HepG2 (cell line): ENCODE data around the gene CTF1. TPM values are rescaled to one million over a fixed set of nuclear protein-coding genes. Genes with fewer than 3 reads are reported as not detected.

Experiments
- ARID3A ChIP-seq: IDR thresholded peaks from 2 replicates; pipeline ENCODE4 v1.6.1; 2012; ENCODE audit warnings: low read depth, low read length, improper control_type of control experiment
- ATF7-NPFF ChIP-seq: sonication (generic); formaldehyde crosslinking; IDR thresholded peaks from 2 replicates; pipeline ENCODE4 v1.8.1; 2023; ENCODE audit warnings: mild to moderate bottlenecking, low read depth, missing genetic modification reagents, moderate library complexity
- HMG20A ChIP-seq: IDR thresholded peaks from 2 replicates; pipeline ENCODE4 v1.6.1; 2016; ENCODE audit warnings: borderline replicate concordance
- NAIF1 ChIP-seq: sonication (generic); formaldehyde crosslinking; IDR thresholded peaks from 2 replicates; pipeline ENCODE4 v1.5.0; 2020; ENCODE audit warnings: mild to moderate bottlenecking, missing genetic modification reagents, borderline replicate concordance
- RBFOX2 ChIP-seq: fragments of 200-400 bp; formaldehyde crosslinking; IDR thresholded peaks from 2 replicates; pipeline ENCODE4 v1.6.1; 2017; ENCODE audit warnings: low read depth, mild to moderate bottlenecking, low read length
- REST ChIP-seq, 2 experiments: IDR thresholded peaks; 2 replicates each; pipeline ENCODE4 v1.6.1; 2011 to 2012; ENCODE audit warnings: low read length in 2 of 2, borderline replicate concordance in 1 of 2, low read depth in 1 of 2, mild to moderate bottlenecking in 1 of 2, moderate library complexity in 1 of 2
- SNAPC5 ChIP-seq: sonication (generic); formaldehyde crosslinking; IDR thresholded peaks from 2 replicates; pipeline ENCODE4 v1.8.1; 2023; ENCODE audit warnings: mild to moderate bottlenecking, missing genetic modification reagents, borderline replicate concordance
- THAP8 ChIP-seq: sonication (generic); formaldehyde crosslinking; IDR thresholded peaks from 2 replicates; pipeline ENCODE4 v1.5.1; 2020; ENCODE audit warnings: missing genetic modification reagents, mild to moderate bottlenecking, borderline replicate concordance
- XRCC5 ChIP-seq: fragments of 200-400 bp; formaldehyde crosslinking; optimal IDR thresholded peaks from 2 replicates; pipeline ENCODE3; 2017; ENCODE audit warnings: mild to moderate bottlenecking, low read length
- ZKSCAN8 ChIP-seq: IDR thresholded peaks from 2 replicates; pipeline ENCODE4 v1.6.1; 2016; ENCODE audit warnings: borderline replicate concordance, missing genetic modification reagents, missing compliant biosample characterization
- ZNF10 ChIP-seq: sonication (generic); formaldehyde crosslinking; IDR thresholded peaks from 2 replicates; pipeline ENCODE4 v1.4.0; 2020; ENCODE audit warnings: mild to moderate bottlenecking, low read depth, missing genetic modification reagents, borderline replicate concordance
- ZNF260 ChIP-seq: sonication (generic); formaldehyde crosslinking; IDR thresholded peaks from 2 replicates; pipeline ENCODE4 v1.4.0; 2020; ENCODE audit warnings: missing genetic modification reagents, low read depth, mild to moderate bottlenecking, borderline replicate concordance
- ZNF34 ChIP-seq: sonication (generic); formaldehyde crosslinking; IDR thresholded peaks from 2 replicates; pipeline ENCODE4 v1.4.0; 2020; ENCODE audit warnings: mild to moderate bottlenecking, missing genetic modification reagents, borderline replicate concordance
- ZNF451 ChIP-seq: sonication (generic); formaldehyde crosslinking; IDR thresholded peaks from 2 replicates; pipeline ENCODE4 v1.5.0; 2020; ENCODE audit warnings: mild to moderate bottlenecking, missing genetic modification reagents
- ZNF572 ChIP-seq: sonication (generic); formaldehyde crosslinking; IDR thresholded peaks from 2 replicates; pipeline ENCODE4 v1.5.1; 2020; ENCODE audit warnings: mild to moderate bottlenecking, missing genetic modification reagents
- ZNF7 ChIP-seq: IDR thresholded peaks from 2 replicates; pipeline ENCODE4 v1.6.1; 2016; ENCODE audit warnings: missing biosample characterization, missing genetic modification reagents
- polyA plus RNA-seq, 8 experiments: library from polyadenylated mRNA; depleted of rRNA in 3 of 8; stranded (reverse) in 7 of 8; unstranded in 1 of 8; fragments of >200 nt; fragmentation: Illumina TruSeq in 4 of 8; extraction: Trizol in 4 of 8; gene quantifications; 2 replicates each; pipeline versions ENCODE4 v1.2.1 to v1.2.3, GENCODE V29; 2011 to 2016; ENCODE audit warnings: low read depth in 4 of 8, missing spikeins in 1 of 8, mixed read lengths in 1 of 8; ENCODE audit not compliant: insufficient read depth in 1 of 8
- total RNA-seq, 5 experiments: library from RNA; depleted of rRNA; stranded (reverse); fragments of >200 nt; fragmentation: Illumina TruSeq; extraction: Trizol; gene quantifications; 2 replicates each; pipeline ENCODE4 v1.2.3, GENCODE V29; 2016; ENCODE audit warnings: low read depth in 1 of 5
- TF ChIP-seq, protein P1 (sequence below): sonication (generic); formaldehyde crosslinking; IDR thresholded peaks from 2 replicates; pipeline ENCODE4 v1.8.1; 2023; ENCODE audit warnings: mild to moderate bottlenecking, moderate library complexity, missing genetic modification reagents
- TF ChIP-seq, protein P2 (sequence below): IDR thresholded peaks from 2 replicates; pipeline ENCODE4 v1.6.1; 2012; ENCODE audit warnings: inconsistent platforms

The CTF1 gene
- total and polyA plus RNA-seq, 2 of the 13 experiments (the other 11 are each of a cell fraction or from before 2014, with no cell fraction given), result 0.13 to 1.8 TPM

- TF ChIP-seq SNAPC5 (CRISPR knock-in tag) (peak; percentile 21; the same call in 1 of the 2 replicates), ZKSCAN8 (CRISPR knock-in tag) (no peak; the same call in 1 of the 2 replicates), ZNF572 (CRISPR knock-in tag) (no peak), ZNF34 (CRISPR knock-in tag) (peak; percentile 89; the same call in 1 of the 2 replicates), REST (IDR thresholded peaks at IDR 0.05; ENCODE audit: borderline replicate concordance in 1 of 2, low read depth in 1 of 2, low read length in 2 of 2) (no peak; a peak in 1 of 4 replicates), HMG20A (0 out of 2 replicates have a peak, but pooled peaks have one; percentile 40), ZNF451 (CRISPR knock-in tag) (peak; percentile 91; the same call in 1 of the 2 replicates), ZNF10 (CRISPR knock-in tag) (no peak), RBFOX2 (peak; percentile 76), THAP8 (CRISPR knock-in tag) (no peak), ZNF7 (CRISPR knock-in tag) (peak; percentile 53; the same call in 1 of the 2 replicates), ZNF260 (CRISPR knock-in tag) (no peak), ATF7-NPFF (peak; percentile 97), XRCC5 (peak; percentile 55), ARID3A (peak; percentile 6; the same call in 1 of the 2 replicates), NAIF1 (CRISPR knock-in tag) (no peak)
- TF ChIP-seq, protein P1, sequence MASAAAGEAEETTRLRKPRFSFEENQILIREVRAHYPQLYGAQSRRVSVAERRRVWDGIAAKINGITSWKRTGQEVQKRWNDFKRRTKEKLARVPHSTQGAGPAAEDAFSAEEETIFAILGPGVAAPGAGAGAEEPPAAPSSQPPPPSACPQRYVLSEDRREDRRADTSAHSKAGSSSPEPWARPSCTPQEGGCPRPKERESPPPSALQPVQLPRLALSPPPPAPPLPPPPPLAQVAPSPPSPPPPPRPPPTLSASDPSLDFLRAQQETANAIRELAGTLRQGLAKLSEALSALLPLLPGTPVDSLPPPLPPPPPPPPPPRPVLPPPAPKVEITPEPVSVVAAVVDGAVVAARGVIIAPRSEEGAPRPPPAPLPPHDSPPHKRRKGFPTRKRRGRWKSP, result no peak; the same call in 1 of the 2 replicates
- TF ChIP-seq, protein P2, sequence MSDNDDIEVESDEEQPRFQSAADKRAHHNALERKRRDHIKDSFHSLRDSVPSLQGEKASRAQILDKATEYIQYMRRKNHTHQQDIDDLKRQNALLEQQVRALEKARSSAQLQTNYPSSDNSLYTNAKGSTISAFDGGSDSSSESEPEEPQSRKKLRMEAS, result peak; percentile 100
These were observed 2.5 kb upstream of the CTF1 start, which contains the start of gene BCL7C (continued) for GRCh38 chr16:30893744-30894539.
